ENCODE data around the gene HSPG2.

- no peak for TF ChIP-seq CTCF (IDR thresholded peaks at IDR 0.05; ENCODE audit: insufficient read depth, low read length)
- TF ChIP-seq REST (IDR thresholded peaks at IDR 0.05; ENCODE audit: insufficient replicate concordance, low read depth): no peak
- TF ChIP-seq POLR2AphosphoS5 (IDR thresholded peaks at IDR 0.05; ENCODE audit: low read depth): no peak
These were observed 42.9 kb downstream of the HSPG2 start for GRCh38 chr1:21894034-21894881.
